ES-I3 (cell line): ENCODE measurements around the gene DIP2C.

Experiments used
- H3K36me3 ChIP-seq: 2 replicates; pipeline ENCODE4 v1.6.1; 2013; ENCODE audit warnings: mild to moderate bottlenecking, low read length, control low read depth, moderate library complexity; ENCODE audit not compliant: insufficient read depth
- H3K4me1 ChIP-seq: 2 replicates; pipeline ENCODE4 v1.6.1; 2013; ENCODE audit warnings: mild to moderate bottlenecking, control low read depth, low read length; ENCODE audit not compliant: insufficient read depth
- H3K9ac ChIP-seq: 2 replicates; pipeline ENCODE4 v1.6.1; 2013; ENCODE audit warnings: low read depth, mild to moderate bottlenecking, low read length, moderate library complexity
- H3K9me3 ChIP-seq: 2 replicates; pipeline ENCODE4 v1.6.1; 2013; ENCODE audit warnings: mild to moderate bottlenecking, low read length, moderate library complexity; ENCODE audit not compliant: control insufficient read depth, insufficient read depth

Gene DIP2C

DNA sequence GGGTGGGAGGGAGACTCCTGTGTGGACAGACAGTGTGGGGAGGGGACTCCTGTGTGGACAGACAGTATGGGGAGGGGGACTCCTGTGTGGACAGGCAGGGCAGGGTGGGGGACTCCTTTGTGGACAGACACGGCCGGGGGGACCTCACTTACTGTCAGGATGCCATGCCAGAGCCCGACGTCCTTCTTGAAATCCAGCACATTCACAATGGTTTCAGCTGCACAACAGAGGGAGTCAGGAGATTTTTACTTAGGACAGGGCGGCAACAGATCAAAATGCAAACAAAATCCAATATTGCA is 301.9 kb downstream of the DIP2C start:
- Histone ChIP-seq H3K9me3 (no peaks in the 10 kb centered on the region; the same call in 1 of the 2 replicates), H3K4me1 (no peaks in the 10 kb centered on the region), H3K9ac (no peak overlapping the region), H3K36me3 (no peaks in the 10 kb centered on the region; the same call in 1 of the 2 replicates)

DNA sequence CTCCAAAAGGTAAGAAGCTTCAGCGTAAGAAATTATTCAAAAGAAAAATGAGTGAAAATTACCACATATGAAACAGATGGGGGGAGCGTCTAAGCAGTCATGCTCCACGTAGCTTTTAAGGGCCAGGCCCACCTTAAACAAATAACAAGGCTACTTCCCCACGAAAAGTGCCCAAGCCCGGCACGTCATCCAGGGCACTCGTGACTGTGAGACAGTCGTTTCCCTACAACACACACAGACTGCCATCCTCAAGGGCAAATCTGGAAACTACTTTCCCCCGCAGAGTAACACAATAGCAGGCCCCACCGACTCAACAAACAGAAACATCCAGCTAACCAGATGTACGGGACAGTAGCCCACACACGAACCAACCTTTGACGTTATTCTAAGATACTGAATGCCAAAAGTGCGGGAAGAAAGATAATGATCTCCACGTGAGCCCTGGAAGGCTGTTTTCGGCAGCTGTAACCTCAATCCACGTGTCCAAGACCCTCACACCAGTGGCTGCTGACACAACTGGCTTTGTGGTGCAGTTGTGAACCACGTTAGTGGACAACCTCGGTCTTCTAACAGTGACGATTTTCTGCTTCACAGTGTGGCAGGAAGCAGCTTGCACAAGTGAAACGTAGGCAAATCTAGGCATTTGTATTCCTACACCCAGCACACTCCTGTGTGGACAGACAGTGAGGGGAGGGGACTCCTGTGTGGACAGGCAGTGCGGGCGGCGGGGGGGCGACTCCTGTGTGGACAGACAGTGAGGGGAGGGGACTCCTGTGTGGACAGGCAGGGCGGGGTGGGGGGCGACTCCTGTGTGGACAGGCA is 302.5 kb downstream of the DIP2C start:
- no peaks in the 10 kb centered on the region; the same call in 1 of the 2 replicates for H3K36me3 ChIP-seq
- H3K4me1 ChIP-seq: no peaks in the 10 kb centered on the region
- H3K9me3 ChIP-seq: no peaks in the 10 kb centered on the region; the same call in 1 of the 2 replicates
- no peak overlapping the region for H3K9ac ChIP-seq

DNA sequence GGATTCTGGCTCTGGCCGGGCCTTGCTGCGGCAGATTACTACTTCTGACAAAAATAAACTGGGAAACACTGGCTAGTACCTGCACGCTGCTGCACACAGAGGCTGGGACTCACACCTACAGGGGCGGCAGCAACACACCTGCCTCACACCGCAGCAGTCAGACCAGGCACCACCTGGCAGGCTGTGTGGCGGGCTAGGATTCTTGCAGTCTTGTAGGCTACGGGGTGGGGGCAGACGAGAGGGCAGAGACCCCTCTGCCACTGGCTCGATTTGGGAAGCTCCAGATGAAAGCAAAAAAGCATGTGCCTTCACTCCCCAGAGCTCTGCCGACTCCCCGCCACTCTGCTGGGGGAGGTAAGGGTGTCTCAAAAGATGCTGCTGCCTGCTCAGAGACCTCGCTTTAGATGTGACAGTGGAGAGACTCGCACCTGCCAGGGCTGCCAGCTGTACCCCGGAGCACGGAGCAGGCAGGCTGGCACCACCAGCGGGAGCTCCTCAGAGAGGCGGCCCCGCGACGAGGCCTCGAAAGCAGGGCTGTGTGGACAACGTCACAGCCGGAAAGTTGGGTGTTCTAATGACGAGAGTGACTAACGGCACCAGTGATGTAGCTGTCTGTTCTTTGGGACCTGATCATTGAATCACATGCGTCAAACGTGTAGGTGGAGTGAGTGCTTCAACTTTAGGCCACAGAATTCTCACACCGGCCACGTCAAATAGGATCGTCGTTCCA is 303.7 kb downstream of the DIP2C start:
- Histone ChIP-seq H3K9ac (no peak overlapping the region), H3K4me1 (no peaks in the 10 kb centered on the region), H3K36me3 (no peaks in the 10 kb centered on the region; the same call in 1 of the 2 replicates), H3K9me3 (no peaks in the 10 kb centered on the region; the same call in 1 of the 2 replicates)

DNA sequence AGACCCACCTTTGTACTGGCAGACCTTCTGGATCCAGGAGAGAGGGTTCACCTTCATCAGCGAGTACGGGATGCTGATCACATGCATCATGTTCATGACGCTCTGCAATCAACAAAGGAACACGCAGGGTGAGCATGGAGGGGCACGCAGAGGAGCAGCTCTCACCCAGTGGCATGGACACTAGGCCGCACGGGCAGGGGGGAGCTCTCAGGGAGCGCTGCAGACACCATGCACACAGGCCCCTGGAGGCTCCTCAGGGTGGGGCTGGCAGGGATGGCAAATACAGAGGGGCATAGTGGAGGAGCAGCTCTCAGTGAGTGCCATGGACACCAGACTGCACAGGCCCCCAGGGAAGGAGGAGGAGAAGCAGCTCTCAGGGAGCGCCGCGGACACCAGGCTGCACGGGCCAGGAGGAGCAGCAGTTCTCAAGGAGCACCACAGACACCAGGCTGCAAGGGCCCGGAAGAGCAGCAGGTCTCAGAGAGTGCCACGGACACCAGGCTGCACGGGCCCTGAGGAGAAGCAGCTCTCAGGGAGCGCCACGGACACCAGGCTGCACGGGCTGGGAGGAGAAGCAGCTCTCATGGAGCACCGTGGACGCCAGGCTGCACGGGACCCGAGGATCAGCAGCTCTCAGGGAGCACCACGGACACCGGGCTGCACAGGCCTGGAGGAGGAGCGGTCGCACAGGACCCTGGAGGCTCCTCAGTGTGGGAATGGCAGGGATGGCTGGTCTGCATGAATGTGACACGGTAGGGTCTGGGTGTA is 304.7 kb downstream of the DIP2C start:
- Histone ChIP-seq H3K4me1 (no peaks in the 10 kb centered on the region), H3K9me3 (no peaks in the 10 kb centered on the region; the same call in 1 of the 2 replicates), H3K36me3 (no peaks in the 10 kb centered on the region; the same call in 1 of the 2 replicates), H3K9ac (no peak overlapping the region)

DNA sequence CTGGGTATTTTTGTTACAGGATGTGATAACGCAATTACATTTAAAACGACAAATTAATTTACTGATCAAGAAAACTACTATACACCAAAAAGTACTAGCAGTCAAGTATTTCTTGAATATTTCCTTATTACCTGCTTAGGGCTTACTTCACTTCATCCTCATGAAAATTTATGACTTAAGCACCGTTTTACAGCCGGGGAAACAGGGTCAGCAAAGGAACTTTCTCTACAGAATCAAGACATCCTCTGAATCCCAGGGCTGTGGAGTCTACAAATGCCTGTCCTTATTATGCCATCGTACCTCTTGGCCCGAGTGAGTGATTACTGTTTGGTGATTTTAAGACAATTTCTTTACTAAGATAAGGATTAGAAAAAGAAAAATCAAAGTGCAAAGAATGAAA is 305.9 kb downstream of the DIP2C start:
- H3K9me3 ChIP-seq: no peaks in the 10 kb centered on the region; the same call in 1 of the 2 replicates
- H3K36me3 ChIP-seq: no peaks in the 10 kb centered on the region; the same call in 1 of the 2 replicates
- no peaks in the 10 kb centered on the region for H3K4me1 ChIP-seq
- no peak overlapping the region for H3K9ac ChIP-seq

DNA sequence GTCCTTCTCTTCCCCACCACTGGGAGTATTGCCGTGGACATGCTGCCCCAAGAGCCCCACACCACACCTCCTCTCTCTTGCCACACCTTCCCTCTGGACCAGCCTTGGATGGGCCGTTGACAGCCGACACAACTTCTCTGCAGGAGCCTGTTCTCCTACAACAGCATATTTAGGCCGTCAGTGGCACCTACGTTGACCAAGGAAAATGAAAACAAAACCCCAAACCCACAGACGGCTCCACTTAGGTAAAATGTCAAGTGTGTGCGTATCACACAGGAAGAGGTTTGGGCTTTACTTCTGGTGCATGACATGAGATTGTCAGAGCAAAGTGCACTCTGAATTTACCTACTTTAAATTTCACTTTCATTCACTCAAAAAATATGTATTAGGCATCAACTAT is 307.7 kb downstream of the DIP2C start:
- no peaks in the 10 kb centered on the region; the same call in 1 of the 2 replicates for H3K36me3 ChIP-seq

DNA sequence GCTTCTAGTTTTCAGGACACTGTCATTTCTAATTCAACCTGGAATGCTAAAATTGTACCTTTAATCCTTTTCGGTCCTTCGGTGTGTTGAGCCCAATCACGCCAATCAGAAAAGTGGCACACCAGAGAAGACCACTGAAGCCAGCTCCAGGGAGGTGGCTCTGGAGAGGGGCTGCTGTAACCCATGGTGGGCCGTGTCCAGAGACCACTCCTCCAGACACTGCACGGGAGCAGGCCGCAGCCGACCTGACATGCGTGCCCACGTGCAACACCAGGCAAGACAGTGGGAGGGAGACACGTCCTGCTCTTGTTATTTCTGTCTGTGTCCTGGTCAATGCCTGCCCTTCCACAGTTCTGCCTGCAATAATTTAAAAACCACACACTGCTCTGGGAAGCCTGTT is 308.1 kb downstream of the DIP2C start:
- H3K36me3 ChIP-seq: no peaks in the 10 kb centered on the region; the same call in 1 of the 2 replicates
- no peak overlapping the region for H3K9ac ChIP-seq
- H3K9me3 ChIP-seq: no peaks in the 10 kb centered on the region; the same call in 1 of the 2 replicates
- no peaks in the 10 kb centered on the region for H3K4me1 ChIP-seq

More for the DNA sequence above, 307.7 kb downstream of the DIP2C start:
- Histone ChIP-seq H3K4me1 (no peaks in the 10 kb centered on the region), H3K9ac (no peak overlapping the region), H3K9me3 (no peaks in the 10 kb centered on the region; the same call in 1 of the 2 replicates)

DNA sequence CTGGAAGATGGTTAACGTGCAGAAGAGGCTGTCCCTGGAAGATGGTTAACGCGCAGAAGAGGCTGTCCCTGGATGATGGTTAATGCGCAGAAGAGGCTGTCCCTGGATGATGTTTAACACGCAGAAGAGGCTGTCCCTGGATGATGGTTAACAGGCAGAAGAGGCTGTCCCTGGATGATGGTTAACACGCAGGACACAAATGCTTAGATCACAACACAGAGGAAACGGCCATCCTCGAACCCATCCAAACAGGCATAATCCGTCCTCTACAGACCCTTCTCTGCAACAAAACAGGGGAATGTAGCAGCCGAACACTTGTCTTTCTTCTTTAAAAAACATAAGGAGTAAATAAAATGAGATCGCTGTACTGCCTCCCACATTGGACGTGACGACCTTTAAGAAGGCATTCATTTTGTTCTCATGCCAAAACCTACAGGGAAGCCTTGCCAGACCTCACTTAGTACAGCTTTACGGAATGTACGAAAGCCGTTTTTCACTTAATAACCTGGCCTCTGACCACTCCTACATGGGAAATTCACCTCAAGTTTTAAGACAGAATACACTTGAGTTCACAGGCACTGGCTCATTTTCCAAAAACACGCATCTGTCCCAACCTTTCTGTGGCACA is 309.0 kb downstream of the DIP2C start:
- Histone ChIP-seq H3K36me3 (no peaks in the 10 kb centered on the region), H3K9ac (no peak overlapping the region), H3K9me3 (no peaks in the 10 kb centered on the region; the same call in 1 of the 2 replicates), H3K4me1 (no peaks in the 10 kb centered on the region)

DNA sequence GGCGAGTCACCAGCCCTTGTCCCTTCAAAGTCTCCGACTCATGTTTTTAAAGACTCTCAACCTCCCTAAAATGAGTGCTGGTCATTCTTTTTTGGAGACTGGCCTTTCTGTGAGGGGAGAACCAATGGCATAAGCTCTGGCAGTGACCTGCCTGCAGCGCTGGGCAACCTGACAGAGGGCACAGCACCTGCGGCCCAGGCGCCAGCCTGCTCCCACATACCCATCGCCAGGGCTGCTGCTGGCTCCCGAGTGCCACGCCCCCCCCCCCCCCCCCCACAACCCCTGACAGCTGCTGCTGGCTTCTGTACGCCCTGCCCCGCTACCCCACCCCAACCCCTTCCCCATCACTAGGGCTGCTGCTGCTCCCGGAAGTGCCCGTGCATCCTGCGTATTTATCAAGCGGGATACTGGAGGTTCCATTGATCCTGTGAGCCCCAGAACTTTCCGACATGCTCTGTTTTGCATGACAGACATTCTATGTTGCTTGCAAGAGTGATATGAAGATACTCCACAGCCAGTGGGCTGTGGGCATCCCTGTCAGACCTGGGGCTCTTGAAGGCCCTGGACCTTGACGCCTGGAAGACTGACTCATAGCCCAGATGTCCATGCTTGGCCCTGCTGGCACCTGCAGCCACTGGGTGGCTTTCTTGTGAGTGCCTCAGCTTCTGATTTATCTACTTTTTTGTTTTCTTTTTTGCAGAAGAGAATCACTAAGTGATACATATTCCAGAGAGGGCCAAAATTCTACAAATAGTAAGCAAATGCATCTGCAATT is 310.4 kb downstream of the DIP2C start:
- Histone ChIP-seq H3K4me1 (no peaks in the 10 kb centered on the region), H3K9me3 (no peaks in the 10 kb centered on the region; the same call in 1 of the 2 replicates), H3K9ac (no peak overlapping the region), H3K36me3 (no peaks in the 10 kb centered on the region; the same call in 1 of the 2 replicates)

DNA sequence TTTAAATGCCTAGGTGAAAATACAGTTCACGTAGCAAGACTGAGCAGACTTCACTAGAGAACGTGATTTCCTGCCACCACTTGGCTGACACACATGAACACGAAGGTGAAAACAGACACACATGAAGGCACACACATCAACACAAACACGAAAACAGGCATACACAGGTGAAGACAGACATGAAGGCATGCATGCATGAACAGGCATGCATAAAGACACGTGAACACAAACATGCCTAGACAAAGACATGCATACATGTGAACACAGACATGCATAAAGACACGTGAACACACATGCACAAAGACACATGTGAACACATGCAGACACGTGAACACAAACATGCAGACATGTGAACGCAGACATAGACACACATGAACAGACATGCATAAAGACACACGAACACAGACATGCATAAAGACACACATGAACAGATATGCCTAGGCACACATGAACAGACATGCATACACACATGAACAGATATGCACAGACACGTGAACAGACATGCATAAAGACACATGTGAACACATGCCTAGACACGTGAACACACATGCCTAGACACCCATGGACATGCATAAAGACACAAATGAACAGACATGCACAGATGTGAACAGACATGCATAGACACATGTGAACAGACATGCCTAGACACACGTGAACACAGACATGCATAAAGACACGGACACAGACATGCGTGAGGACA is 311.1 kb downstream of the DIP2C start:
- H3K36me3 ChIP-seq: no peaks in the 10 kb centered on the region; the same call in 1 of the 2 replicates
- no peaks in the 10 kb centered on the region; the same call in 1 of the 2 replicates for H3K9me3 ChIP-seq
- peaks cover 7% of the 10 kb centered on the region; the same call in 1 of the 2 replicates for H3K4me1 ChIP-seq
- no peak overlapping the region for H3K9ac ChIP-seq

DNA sequence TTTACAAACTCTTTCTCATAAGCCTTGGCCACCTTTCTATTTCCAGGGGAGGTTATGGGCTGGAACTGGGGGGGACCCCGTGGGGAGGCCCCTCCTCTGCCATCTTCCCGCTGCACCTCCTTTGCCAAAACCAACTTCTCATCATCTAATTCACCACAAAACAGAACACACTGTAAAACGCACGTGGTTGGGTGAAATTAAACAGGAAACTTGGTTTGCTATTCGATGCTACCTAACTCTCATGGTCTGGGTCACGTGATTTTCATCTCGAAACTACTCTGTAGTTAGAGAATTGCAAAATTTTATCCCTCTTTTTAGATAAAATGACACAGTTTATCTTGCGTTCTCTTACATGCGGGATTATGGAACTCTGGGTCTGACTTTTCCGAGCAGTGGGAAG is 312.2 kb downstream of the DIP2C start:
- H3K4me1 ChIP-seq: peaks cover 13% of the 10 kb centered on the region; the same call in 1 of the 2 replicates
- H3K9me3 ChIP-seq: no peaks in the 10 kb centered on the region
- H3K9ac ChIP-seq: no peak overlapping the region
- H3K36me3 ChIP-seq: no peaks in the 10 kb centered on the region; the same call in 1 of the 2 replicates

DNA sequence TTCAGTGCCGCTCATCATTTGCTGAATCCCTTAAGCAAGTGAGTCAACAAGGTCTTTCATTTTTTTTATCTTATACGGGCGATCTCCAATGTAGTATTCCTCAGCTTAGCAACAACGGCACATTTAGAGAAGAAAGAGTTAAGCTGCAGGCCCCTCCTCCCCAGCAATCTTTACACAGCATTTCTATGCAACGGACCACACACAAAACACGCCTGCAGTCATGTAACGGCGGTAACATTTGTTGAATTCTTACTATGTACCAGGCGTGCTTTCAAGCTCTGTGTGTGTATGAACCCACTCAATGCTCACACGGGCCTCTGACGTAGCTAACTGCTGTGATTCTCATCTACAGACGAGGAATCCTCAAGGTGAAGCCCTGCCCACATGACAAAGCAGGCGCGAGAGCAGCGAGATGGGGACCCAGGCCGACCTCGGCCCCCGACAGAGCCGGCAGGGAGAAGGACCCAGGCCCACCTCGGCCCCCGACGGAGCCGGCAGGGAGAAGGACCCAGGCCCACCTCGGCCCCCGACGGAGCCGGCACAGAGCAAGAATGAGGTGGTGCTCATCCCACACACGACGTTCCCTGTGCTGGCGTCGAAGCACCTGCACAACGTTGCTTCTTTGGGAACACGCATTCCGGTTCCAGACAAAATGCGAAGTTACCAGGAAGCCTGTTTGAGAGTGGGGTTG is 313.5 kb downstream of the DIP2C start:
- H3K4me1 ChIP-seq: peaks cover 13% of the 10 kb centered on the region; the same call in 1 of the 2 replicates
- no peak overlapping the region for H3K9ac ChIP-seq
- H3K36me3 ChIP-seq: no peaks in the 10 kb centered on the region; the same call in 1 of the 2 replicates
- no peaks in the 10 kb centered on the region for H3K9me3 ChIP-seq
